Smooth muscle cell of the brain vasculature (primary cell): ENCODE measurements around the gene LRP8.
"Not testable (repeated sequence)": the region's sequence is repeated elsewhere in the genome, so short reads cannot be mapped to it uniquely, and the experiment has no call there.

Source experiments
- DNase-seq: peaks from one replicate; pipeline ENCODE4 v3.0.0-alpha.2; 2012; ENCODE audit warnings: low read depth, low spot score

The LRP8 gene

GRCh38 chr1:53284224-53285020 lies 43.4 kb downstream of the LRP8 start:
- no peak for DNase-seq

GRCh38 chr1:53283156-53283555 lies 44.7 kb downstream of the LRP8 start:
- DNase-seq, result not testable (repeated sequence)

GRCh38 chr1:53281133-53281532 lies 46.7 kb downstream of the LRP8 start:
- no peak for DNase-seq

GRCh38 chr1:53280496-53280895 lies 47.4 kb downstream of the LRP8 start:
- DNase-seq, result no peak

DNA sequence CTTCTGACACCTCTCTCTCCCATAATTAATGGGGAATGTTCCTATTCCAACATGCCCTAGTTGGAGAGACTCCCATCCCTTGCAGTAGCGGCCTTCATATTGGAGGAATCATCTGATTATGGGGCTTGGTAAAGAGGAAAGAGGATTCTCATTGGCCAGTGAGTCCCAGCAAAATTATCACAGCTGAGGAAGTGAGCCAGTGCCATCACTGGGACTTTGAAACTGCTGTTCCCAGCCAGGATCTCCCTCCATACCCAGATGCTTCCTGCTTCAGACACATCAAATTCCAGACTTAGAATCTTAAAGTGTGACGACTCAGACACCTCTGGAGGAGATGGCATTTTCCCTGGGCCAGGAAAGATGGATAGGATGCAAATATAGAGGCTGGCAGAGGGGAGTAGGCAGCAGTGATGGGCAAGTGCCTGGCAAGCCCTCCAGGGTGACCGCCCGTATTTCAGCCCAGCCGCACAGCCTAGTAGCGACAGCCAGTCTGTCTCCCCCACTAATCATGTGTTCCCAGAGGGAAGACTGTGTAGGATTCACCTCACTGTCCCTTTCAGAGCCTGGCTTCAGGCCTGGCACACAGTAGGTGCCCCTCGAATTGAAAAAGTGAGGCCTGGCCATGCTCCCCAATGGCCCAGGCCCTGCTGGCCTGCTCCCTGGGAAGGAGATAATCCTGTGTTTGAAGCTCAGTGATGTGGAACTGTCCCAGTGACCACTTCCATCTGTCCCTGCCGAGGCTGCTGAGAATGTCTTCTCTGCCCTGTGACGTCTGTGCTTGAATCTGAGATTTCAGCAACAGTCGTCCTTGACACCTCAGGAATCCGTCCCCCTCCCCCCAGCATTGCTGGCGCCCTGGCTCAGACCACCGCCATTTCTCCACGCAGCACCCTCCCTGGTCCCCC lies 48.3 kb downstream of the LRP8 start:
- no peak for DNase-seq

- DNase-seq, result no peak
These were observed 49.6 kb downstream of the LRP8 start for GRCh38 chr1:53278298-53278725.

DNA sequence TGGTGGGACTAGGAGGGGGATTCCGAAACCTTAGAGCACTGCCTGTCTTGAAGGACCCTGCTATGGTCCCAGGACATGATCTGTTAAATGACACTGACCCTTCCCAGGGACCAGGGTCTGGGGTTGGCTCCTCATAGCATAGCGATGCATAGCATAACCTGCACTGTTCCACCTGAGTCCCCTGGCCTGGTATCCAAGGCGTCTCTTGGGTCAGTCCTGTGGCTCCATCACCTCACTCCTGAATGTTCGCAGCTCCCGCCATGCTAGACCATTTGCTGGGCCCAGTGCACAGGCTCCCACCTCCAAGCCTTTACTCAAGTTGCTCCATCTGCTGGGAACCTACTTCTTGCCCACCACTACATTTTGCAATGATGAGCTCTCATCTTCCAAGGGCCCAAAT lies 50.5 kb downstream of the LRP8 start:
- DNase-seq, result no peak

- no peak for DNase-seq
These were observed 51.0 kb downstream of the LRP8 start for GRCh38 chr1:53276902-53277281.

DNA sequence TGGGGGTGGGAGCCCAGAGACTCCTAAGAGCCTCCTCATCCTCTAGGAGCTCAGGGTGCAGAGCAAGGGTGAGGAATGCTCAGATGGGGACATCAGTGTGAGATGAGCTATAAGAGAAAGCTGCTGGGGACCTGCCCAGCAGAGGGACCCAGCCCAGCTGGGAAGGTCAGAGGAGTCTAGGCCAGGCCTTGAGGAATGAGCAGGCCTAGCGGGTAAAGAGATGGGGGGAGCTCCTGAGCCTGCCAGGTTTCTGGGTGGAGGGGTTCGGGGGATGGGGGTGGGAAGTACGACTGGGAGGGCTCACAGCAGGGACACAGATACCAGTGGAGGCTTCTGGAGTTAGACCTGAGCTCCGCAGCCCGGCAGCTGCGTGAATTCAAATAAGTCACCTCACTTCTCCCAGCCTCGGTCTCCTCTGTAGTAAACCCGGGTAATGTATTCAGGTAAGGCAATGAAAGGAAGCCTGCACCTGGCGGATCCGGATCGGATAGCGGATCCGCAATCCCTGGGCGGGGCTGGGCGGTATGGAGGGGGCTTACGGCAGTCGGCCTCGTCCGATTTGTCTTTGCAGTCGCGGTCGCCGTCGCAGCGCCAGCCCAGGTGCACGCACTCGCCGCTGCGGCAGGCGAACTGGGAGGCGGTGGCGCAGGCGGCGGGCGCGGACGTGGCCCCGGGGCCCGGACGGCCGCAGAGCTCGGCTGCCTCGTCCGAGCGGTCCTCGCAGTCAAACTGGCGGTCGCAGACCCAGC lies 51.5 kb downstream of the LRP8 start:
- DNase-seq, result no peak

- DNase-seq, result no peak
These were observed 52.3 kb downstream of the LRP8 start for GRCh38 chr1:53275566-53275965.

DNA sequence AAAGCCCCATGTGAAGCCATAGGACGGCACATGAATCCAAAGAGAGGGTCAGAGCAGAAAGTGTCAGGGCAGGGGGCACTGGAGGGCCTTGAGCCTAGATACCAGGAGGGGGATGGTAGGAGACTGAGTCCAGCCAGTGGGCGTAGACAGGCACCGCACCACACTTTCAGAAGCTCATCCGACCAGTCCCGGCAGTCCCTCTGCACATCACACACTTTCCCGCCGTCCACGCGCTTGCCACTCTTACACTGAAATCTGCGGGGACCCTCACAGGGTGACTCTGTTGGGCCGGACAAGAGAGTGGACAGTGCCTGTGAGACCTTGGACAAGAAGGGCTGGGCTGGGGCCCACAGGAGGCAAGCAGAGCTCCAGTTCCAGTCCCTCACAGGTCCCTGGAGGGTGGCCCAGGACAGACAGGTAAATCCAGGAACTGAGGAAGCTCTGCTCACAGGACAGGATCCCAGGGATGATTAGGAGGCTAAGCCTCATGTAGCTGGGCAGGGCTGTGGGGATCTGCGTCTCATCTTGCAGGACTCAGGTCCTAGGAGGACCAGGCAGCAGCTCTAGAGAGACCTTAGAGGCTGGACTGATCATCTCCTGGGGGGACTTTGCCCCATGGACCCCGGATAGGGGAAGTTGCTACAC lies 53.2 kb downstream of the LRP8 start:
- no peak for DNase-seq

DNA sequence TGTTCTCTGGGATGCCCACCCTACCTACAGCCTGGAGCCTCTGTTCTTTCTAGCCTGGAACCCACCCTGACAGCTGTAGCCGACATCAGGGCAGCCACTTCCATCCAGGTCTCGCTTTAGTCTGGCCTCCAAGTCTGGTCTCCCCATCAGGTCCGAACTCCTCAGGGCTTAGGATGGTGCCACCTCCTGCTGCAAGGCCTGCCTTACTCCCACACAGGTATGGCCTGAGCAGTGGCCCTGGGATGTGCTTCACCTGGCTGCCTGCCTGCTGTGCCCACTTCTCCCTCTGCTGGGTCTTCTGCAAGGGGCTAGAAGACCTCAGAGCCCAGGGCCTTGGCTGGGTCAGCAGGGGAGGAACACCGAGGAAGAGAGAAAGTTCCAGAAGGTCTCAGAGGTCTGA lies 53.8 kb downstream of the LRP8 start:
- DNase-seq, result no peak

DNA sequence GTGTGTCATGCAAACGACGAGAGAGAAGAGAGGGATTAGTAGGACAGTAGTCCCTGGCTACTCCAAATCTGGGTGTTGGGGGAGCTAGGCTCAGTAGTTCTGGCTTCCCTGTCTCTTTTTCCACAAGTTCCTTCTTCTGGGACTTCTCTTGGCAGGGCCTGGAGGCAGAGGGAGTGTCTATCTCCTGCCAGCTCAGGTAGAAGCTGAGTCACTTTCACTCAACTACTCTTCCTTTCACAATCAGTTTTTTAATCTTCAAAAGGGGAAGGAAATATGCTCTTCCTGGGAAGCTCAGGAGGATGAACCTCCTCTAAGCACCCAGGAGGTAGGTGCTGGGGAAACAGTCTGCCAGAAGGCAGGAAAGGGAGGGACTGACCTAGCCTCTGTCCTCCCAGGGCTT lies 54.3 kb downstream of the LRP8 start:
- DNase-seq, result no peak

DNA sequence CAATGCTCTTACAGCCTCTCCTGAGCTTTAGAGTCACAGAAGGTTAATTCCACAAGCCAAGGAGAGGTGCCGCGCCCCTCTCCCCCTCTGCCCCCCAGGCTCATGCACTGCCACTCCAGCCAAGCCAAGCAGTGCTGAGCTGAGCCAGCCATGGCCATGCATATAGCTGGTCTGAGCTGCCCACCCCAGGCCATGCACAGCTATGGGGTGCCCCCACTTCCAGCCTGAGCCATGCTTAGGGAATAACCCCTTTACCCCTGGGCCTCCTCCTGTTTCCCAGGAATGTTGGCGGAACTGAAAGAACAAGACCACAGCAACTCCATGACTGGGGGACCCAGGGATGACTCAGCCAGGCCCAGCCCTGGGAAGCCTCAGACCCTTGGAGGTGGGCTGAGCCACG lies 55.5 kb downstream of the LRP8 start:
- DNase-seq, result no peak

DNA sequence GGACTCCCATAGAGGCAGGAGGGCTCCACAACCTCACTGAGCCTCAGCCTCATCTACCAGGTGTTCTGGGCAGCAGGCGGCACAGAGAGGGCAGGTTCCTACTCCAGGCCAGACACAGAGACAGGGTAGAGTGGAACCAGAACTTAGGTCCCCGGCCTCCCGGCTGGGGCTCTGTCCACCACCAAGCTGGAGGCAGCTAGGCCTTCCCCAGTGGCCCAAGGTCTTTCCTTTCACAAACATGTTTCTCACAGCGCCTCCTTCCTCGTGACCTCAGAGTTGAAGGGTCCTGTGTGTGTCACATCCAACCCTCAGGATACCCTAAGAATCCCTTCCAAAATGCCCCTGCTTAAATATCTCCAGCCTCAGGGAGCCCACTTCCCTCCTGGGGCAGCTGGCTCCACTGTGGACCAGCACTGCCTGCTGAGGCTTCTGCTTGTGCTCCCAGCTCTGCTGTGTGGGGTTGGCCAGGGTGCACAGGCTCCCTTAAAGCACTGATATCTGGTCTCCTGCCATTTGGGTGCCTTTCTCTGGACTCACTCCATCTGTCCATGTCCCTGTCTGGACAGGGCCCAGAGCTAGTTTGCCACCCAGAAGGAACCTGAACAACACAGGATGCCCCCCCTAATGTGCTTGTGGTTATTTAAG lies 56.3 kb downstream of the LRP8 start:
- no peak for DNase-seq

DNA sequence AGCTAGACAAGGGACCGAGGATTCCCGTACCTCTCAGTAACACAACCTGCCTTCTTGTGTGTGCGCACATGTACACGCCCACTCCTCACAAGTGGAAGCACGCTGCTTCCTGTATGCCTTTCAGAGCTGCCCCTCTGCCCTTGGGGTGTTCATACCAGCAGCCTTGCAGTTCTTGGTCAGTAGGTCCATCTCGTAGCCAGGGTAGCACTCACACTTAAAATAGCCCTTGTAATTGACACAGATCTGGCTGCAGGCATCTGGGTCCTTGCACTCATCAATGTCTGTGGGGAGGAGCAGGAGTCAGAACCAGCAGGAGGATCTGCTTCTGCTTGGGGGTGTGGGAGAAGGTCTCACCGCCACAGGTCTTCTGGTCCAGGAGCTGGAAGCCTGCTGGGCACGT lies 57.0 kb downstream of the LRP8 start:
- no peak for DNase-seq

- DNase-seq, result no peak
These were observed 57.8 kb downstream of the LRP8 start for GRCh38 chr1:53270107-53270506.

GRCh38 chr1:53267761-53268160 lies 60.1 kb downstream of the LRP8 start:
- no peak for DNase-seq

- no peak for DNase-seq
These were observed 61.8 kb downstream of the LRP8 start for GRCh38 chr1:53266038-53266437.

DNA sequence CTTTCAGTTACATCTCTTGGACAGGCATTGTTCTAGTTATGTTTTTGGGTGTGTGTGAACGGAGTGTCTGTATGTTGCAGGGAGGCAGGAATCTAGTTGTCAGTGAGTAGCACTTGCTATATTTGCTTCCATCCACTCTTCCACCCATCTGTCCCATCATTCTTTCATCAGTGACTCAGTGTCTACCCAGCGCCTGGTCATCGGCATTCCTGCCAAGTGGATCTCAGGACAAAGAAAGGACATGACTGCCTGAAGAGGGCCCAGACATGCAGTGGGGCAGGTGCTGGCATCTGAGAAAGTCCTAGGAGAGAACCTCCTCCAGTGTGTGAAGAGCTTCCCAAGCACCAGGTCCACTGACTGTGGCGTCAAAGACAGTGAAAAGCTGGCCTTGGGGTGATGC lies 62.3 kb downstream of the LRP8 start:
- no peak for DNase-seq

GRCh38 chr1:53264048-53264447 lies 63.8 kb downstream of the LRP8 start:
- DNase-seq, result no peak
